H1 (cell line): ENCODE results near the gene LPIN2. TPM values are rescaled to one million over a fixed set of nuclear protein-coding genes. Genes with fewer than 3 reads are reported as not detected.
A peak's percentile ranks its signal among the peaks of the same experiment; 100 is the strongest.

Experiments
- CTCF ChIA-PET: fragments of 300-600 bp; sonication (Branson Sonifier 250); formaldehyde crosslinking; loops from one replicate; lab custom pipeline; 2021; ENCODE audit not compliant: partially characterized antibody; lab: Charles Lee
- POLR2A ChIA-PET: fragments of 300-600 bp; sonication (Branson Sonifier 250); formaldehyde crosslinking; loops from one replicate; lab custom pipeline; 2021; ENCODE audit warnings: inconsistent platforms; ENCODE audit not compliant: partially characterized antibody; lab: Charles Lee
- DNase-seq, 2 experiments: peaks; one replicate each; pipeline versions ENCODE4 v3.0.0 to v3.0.0-alpha.2; 2010 to 2022; ENCODE audit warnings: low spot score in 2 of 2, low read depth in 1 of 2, mixed read lengths in 1 of 2
- FAIRE-seq: peaks from 2 replicates; lab custom pipeline; 2011; peaks lifted over from hg19 to GRCh38; lab: Jason Lieb, UNC
- H2AFZ ChIP-seq: 2 replicates; pipeline ENCODE4 v1.8.1; 2012; ENCODE audit warnings: low read length, inconsistent platforms
- H2AK5ac ChIP-seq: 2 replicates; pipeline ENCODE4 v1.6.1; 2013; ENCODE audit warnings: low read depth, low read length
- H2BK120ac ChIP-seq: replicated peaks from 2 replicates; pipeline ENCODE3; 2013; ENCODE audit warnings: low read depth, low read length, inconsistent platforms
- H2BK12ac ChIP-seq: 2 replicates; pipeline ENCODE4 v1.6.1; 2013; ENCODE audit warnings: low read depth, low read length
- H2BK15ac ChIP-seq: 2 replicates; pipeline ENCODE4 v1.6.1; 2013; ENCODE audit warnings: low read length
- H2BK20ac ChIP-seq: 2 replicates; pipeline ENCODE4 v1.6.1; 2013; ENCODE audit warnings: low read length
- H2BK5ac ChIP-seq: 2 replicates; pipeline ENCODE4 v1.6.1; 2013; ENCODE audit warnings: low read depth, low read length
- H3K14ac ChIP-seq: 2 replicates; pipeline ENCODE4 v1.6.1; 2013; ENCODE audit warnings: inconsistent platforms; ENCODE audit not compliant: insufficient read length
- H3K18ac ChIP-seq: 2 replicates; pipeline ENCODE4 v1.6.1; 2013; ENCODE audit warnings: low read length; ENCODE audit errors: extremely low read depth
- H3K23ac ChIP-seq: 2 replicates; pipeline ENCODE4 v1.6.1; 2013; ENCODE audit warnings: inconsistent platforms; ENCODE audit not compliant: insufficient read length
- H3K23me2 ChIP-seq: 2 replicates; pipeline ENCODE4 v1.6.1; 2013; ENCODE audit warnings: low read depth, low read length
- H3K27ac ChIP-seq: 2 replicates; pipeline ENCODE4 v1.6.1; 2011; ENCODE audit warnings: low read depth, low read length, inconsistent platforms
- H3K27me3 ChIP-seq, 4 experiments: replicated peaks in 1 of 4; 1 replicate in 1 of 4; 2 replicates in 3 of 4; pipeline versions ENCODE4 v1.6.1 to v1.8.1; 2011 to 2013; ENCODE audit warnings: low read length in 3 of 4, mild to moderate bottlenecking in 3 of 4, inconsistent platforms in 2 of 4, mixed read lengths in 2 of 4, moderate library complexity in 1 of 4; ENCODE audit not compliant: control insufficient read depth in 3 of 4, insufficient read depth in 3 of 4; ENCODE audit errors: extremely low read depth in 1 of 4
- H3K36me3 ChIP-seq, 4 experiments: 2 replicates each; pipeline versions ENCODE4 v1.6.1 to v1.8.1; 2011 to 2013; ENCODE audit warnings: mild to moderate bottlenecking in 4 of 4, low read length in 3 of 4, moderate library complexity in 2 of 4, control low read depth in 1 of 4, inconsistent platforms in 1 of 4; ENCODE audit not compliant: insufficient read depth in 4 of 4, control insufficient read depth in 2 of 4
- H3K4ac ChIP-seq: replicated peaks from 2 replicates; pipeline ENCODE3; 2013; ENCODE audit warnings: low read length, low read depth, mixed read lengths, inconsistent platforms; ENCODE audit not compliant: insufficient read length
- H3K4me1 ChIP-seq, 4 experiments: replicated peaks in 1 of 4; 1 replicate in 1 of 4; 2 replicates in 3 of 4; pipeline versions ENCODE4 v1.6.1 to v1.8.1; 2011 to 2013; ENCODE audit warnings: low read length in 3 of 4, inconsistent platforms in 2 of 4, mixed read lengths in 1 of 4; ENCODE audit not compliant: insufficient read depth in 4 of 4, control insufficient read depth in 3 of 4
- H3K4me2 ChIP-seq, 2 experiments: 2 replicates each; pipeline versions ENCODE4 v1.6.1 to v1.8.1; 2011 to 2013; ENCODE audit warnings: low read depth in 2 of 2, low read length in 2 of 2, control low read depth in 1 of 2, inconsistent platforms in 1 of 2, mild to moderate bottlenecking in 1 of 2; ENCODE audit not compliant: insufficient read depth in 1 of 2
- H3K4me3 ChIP-seq, 4 experiments: fragments of 200-600, 300-600 bp in 1 of 4; sonication (generic), shearing (Covaris generic), sonication (Bioruptor Twin) in 1 of 4; 2 replicates each; pipeline versions ENCODE4 v1.5.1 to v1.8.1; 2011 to 2016; ENCODE audit warnings: low read length in 4 of 4, low read depth in 3 of 4, control low read depth in 2 of 4, inconsistent platforms in 2 of 4, mild to moderate bottlenecking in 2 of 4, mixed read lengths in 1 of 4, moderate library complexity in 1 of 4; ENCODE audit not compliant: insufficient read depth in 2 of 4; ENCODE audit errors: extremely low read depth in 1 of 4
- H3K56ac ChIP-seq: replicated peaks from 2 replicates; pipeline ENCODE3; 2013; ENCODE audit warnings: low read depth, mild to moderate bottlenecking, mixed read lengths, low read length, inconsistent platforms; ENCODE audit not compliant: insufficient read length
- H3K79me1 ChIP-seq: 2 replicates; pipeline ENCODE4 v1.6.1; 2013; ENCODE audit warnings: low read depth, low read length, control low read depth
- H3K79me2 ChIP-seq, 2 experiments: 2 replicates each; pipeline versions ENCODE4 v1.6.1 to v1.8.1; 2012 to 2013; ENCODE audit warnings: low read length in 2 of 2, mild to moderate bottlenecking in 2 of 2, inconsistent platforms in 1 of 2; ENCODE audit not compliant: insufficient read depth in 2 of 2, control insufficient read depth in 1 of 2
- H3K9ac ChIP-seq, 4 experiments: replicated peaks in 1 of 4; 1 replicate in 1 of 4; 2 replicates in 3 of 4; pipeline versions ENCODE4 v1.6.1 to v1.8.1; 2011 to 2013; ENCODE audit warnings: low read depth in 3 of 4, low read length in 3 of 4, control low read depth in 2 of 4, mild to moderate bottlenecking in 2 of 4, moderate library complexity in 2 of 4, inconsistent platforms in 1 of 4; ENCODE audit errors: extremely low read depth in 1 of 4
- H3K9me3 ChIP-seq, 2 experiments: 2 replicates each; pipeline versions ENCODE4 v1.6.1 to v1.8.1; 2012 to 2013; ENCODE audit warnings: mild to moderate bottlenecking in 2 of 2, moderate library complexity in 2 of 2, control low read depth in 1 of 2, inconsistent platforms in 1 of 2, low read depth in 1 of 2, low read length in 1 of 2, mixed read lengths in 1 of 2; ENCODE audit not compliant: insufficient read depth in 2 of 2
- H4K20me1 ChIP-seq, 2 experiments: replicated peaks in 1 of 2; 2 replicates each; pipeline versions ENCODE3 to v1.8.1; 2011 to 2013; ENCODE audit warnings: inconsistent platforms in 2 of 2, low read length in 2 of 2, mild to moderate bottlenecking in 1 of 2; ENCODE audit not compliant: insufficient read depth in 2 of 2, control insufficient read depth in 1 of 2
- H4K5ac ChIP-seq: 2 replicates; pipeline ENCODE4 v1.6.1; 2013; ENCODE audit warnings: low read length, low read depth, mixed read lengths, inconsistent platforms; ENCODE audit not compliant: insufficient read length
- H4K8ac ChIP-seq: 2 replicates; pipeline ENCODE4 v1.8.0; 2013; ENCODE audit warnings: mild to moderate bottlenecking, moderate library complexity, low read length, inconsistent platforms; ENCODE audit not compliant: insufficient read depth; ENCODE audit errors: extremely low read depth
- H4K91ac ChIP-seq: replicated peaks from 2 replicates; pipeline ENCODE3; 2013; ENCODE audit warnings: low read length, mixed read lengths, inconsistent platforms; ENCODE audit not compliant: insufficient read length
- CHD2 ChIP-seq: IDR thresholded peaks from 2 replicates; pipeline ENCODE4 v1.6.1; 2012; ENCODE audit warnings: low read length, improper control_type of control experiment
- FOSL1 ChIP-seq: IDR thresholded peaks from 2 replicates; pipeline ENCODE4 v1.6.1; 2011; ENCODE audit warnings: mild to moderate bottlenecking, low read depth, low read length, moderate library complexity; ENCODE audit not compliant: insufficient read depth
- POLR2A ChIP-seq, 2 experiments: IDR thresholded peaks; 1 replicate in 1 of 2; 2 replicates in 1 of 2; pipeline ENCODE4 v1.6.1; 2011; ENCODE audit warnings: low read depth in 2 of 2, low read length in 2 of 2, mild to moderate bottlenecking in 2 of 2; ENCODE audit errors: control extremely low read depth in 1 of 2
- RFX5 ChIP-seq: IDR thresholded peaks from 2 replicates; pipeline ENCODE4 v1.6.1; 2011; ENCODE audit warnings: low read depth, low read length, improper control_type of control experiment, borderline replicate concordance
- WGBS, 2 experiments: shearing (Covaris generic) in 1 of 2; methylation state at CpG; one replicate each; pipeline versions ENCODE4 v1.1.6 to v1.1.7; 2013 to 2015; ENCODE audit warnings: low lambda C conversion rate in 2 of 2, mixed read lengths in 2 of 2, inconsistent platforms in 1 of 2, low coverage in 1 of 2, missing lambda C conversion rate in 1 of 2; ENCODE audit not compliant: insufficient replicate concordance in 2 of 2, insufficient coverage in 1 of 2, insufficient read length in 1 of 2; ENCODE audit errors: extremely low coverage in 1 of 2, missing lambda C conversion rate in 1 of 2; 5-methylcytosine and 5-hydroxymethylcytosine counted together
- polyA plus RNA-seq, 7 experiments: library from polyadenylated mRNA; depleted of rRNA in 3 of 7; stranded (reverse) in 5 of 7; unstranded in 2 of 7; fragments of >200 nt in 5 of 7; fragments of 200-250 nt in 2 of 7; gene quantifications; 1 replicate in 5 of 7; 2 replicates in 1 of 7; 4 replicates in 1 of 7; pipeline versions ENCODE4 v1.2.1 to v1.2.3, GENCODE V29; 2011 to 2013; ENCODE audit warnings: missing spikeins in 2 of 7, mixed read lengths in 2 of 7
- total RNA-seq: library from RNA; stranded (reverse); fragmentation: NEBNext Ultra II Directional; extraction: Animal tissue kit (Norgen Biotek cat#: 25700); gene quantifications from 2 replicates; pipeline ENCODE4 v1.2.1, GENCODE V29; 2021

The LPIN2 gene
- total and polyA plus RNA-seq, 2 of the 8 experiments (the other 6 are each of a cell fraction or from before 2014, with no cell fraction given), result 7.4 to 14.2 TPM

GRCh38 chr18:3057526-3057925 is 44.6 kb upstream of the LPIN2 start:
- POLR2A ChIA-PET, result no interaction called here
- TF ChIP-seq POLR2A (IDR thresholded peaks at IDR 0.05; ENCODE audit: control extremely low read depth in 1 of 2, low read depth in 2 of 2, low read length in 2 of 2) (no peak), RFX5 (no peak), FOSL1 (no peak), CHD2 (no peak)

More at GRCh38 chr18:3057526-3057925, 44.6 kb upstream of the LPIN2 start:
- CTCF ChIA-PET, result interaction anchor here (0.9 to 1.9 kb wide), 3 partner anchors 19 to 110 kb away, joined by 3 to 5 read pairs (median 4); no protein-coding TSS in a partner anchor
- Histone ChIP-seq H2BK20ac (0 out of 2 replicates have a peak overlapping the region, but pooled peaks have one; percentile 22), H2BK12ac (0 out of 2 replicates have a peak overlapping the region, but pooled peaks have one; percentile 0), H3K14ac (no peak overlapping the region), H3K27me3 (no peaks in the 10 kb centered on the region), H2BK120ac (no peak overlapping the region), H2AFZ (no peak overlapping the region), H3K9ac (no peak overlapping the region), H2BK15ac (no peak overlapping the region), H3K4me1 (no peaks in the 10 kb centered on the region), H4K5ac (no peak overlapping the region), H3K56ac (no peak overlapping the region), H3K4me3 (no peak overlapping the region), H3K9me3 (0 out of 4 replicates have a peak, but pooled peaks cover 0 to 4% of the 10 kb centered on the region in 2 experiments), H4K8ac (no peak overlapping the region), H3K23me2 (no peaks in the 10 kb centered on the region), H2BK5ac (no peak overlapping the region), H3K4ac (no peak overlapping the region), H3K36me3 (no peaks in the 10 kb centered on the region), H4K91ac (no peak overlapping the region), H3K79me1 (no peaks in the 10 kb centered on the region), H3K27ac (no peak overlapping the region), H4K20me1 (no peaks in the 10 kb centered on the region), H3K4me2 (no peak overlapping the region), H2AK5ac (no peak overlapping the region), H3K18ac (no peak overlapping the region), H3K23ac (no peak overlapping the region), H3K79me2 (no peaks in the 10 kb centered on the region)
- DNase-seq, result no peak
- WGBS, 2 experiments, result 88% methylated on average over 4 of the region's 4 CpGs; no CpG with 5 or more reads in 1 of the 2 experiments
- FAIRE-seq, result no peak
